GM12878 (cell line): ENCODE results near the gene WIPF2.

Experiments
- BHLHE40 ChIP-seq, 2 experiments: fragments of 450-650 bp in 1 of 2; IDR thresholded peaks; 2 replicates each; pipeline ENCODE4 v1.6.1; 2011 to 2017; ENCODE audit warnings: low read depth in 2 of 2, borderline replicate concordance in 1 of 2, improper control_type of control experiment in 1 of 2, low read length in 1 of 2, mild to moderate bottlenecking in 1 of 2
- BMI1 ChIP-seq: fragments of 450-650 bp; IDR thresholded peaks from 2 replicates; pipeline ENCODE4 v1.6.1; 2016; ENCODE audit warnings: mild to moderate bottlenecking, moderate library complexity, borderline replicate concordance
- CTCF ChIP-seq, 3 experiments: IDR thresholded peaks in 2 of 3; conservative IDR thresholded peaks in 1 of 3; 2 replicates each; pipeline ENCODE4 v1.5.1; 2011; ENCODE audit warnings: low read depth in 3 of 3, low read length in 3 of 3, mild to moderate bottlenecking in 3 of 3, control low read depth in 2 of 3, moderate library complexity in 2 of 3, inconsistent platforms in 1 of 3, mixed read lengths in 1 of 3; ENCODE audit not compliant: control insufficient read depth in 2 of 3, insufficient read depth in 1 of 3; ENCODE audit errors: extremely low read depth in 1 of 3
- EP300 ChIP-seq, 2 experiments: fragments of 150-350 bp in 1 of 2; IDR thresholded peaks; 2 replicates each; pipeline ENCODE4 v1.6.1; 2011 to 2012; ENCODE audit warnings: low read depth in 2 of 2, low read length in 2 of 2, borderline replicate concordance in 1 of 2, improper control_type of control experiment in 1 of 2, inconsistent platforms in 1 of 2; ENCODE audit not compliant: control insufficient read depth in 1 of 2
- MYC ChIP-seq: IDR thresholded peaks from 2 replicates; pipeline ENCODE4 v1.6.1; 2011; ENCODE audit warnings: mild to moderate bottlenecking, low read length, moderate library complexity, inconsistent platforms; ENCODE audit not compliant: insufficient read depth, insufficient replicate concordance, insufficient read length, severe bottlenecking
- POLR2A ChIP-seq: IDR thresholded peaks from 2 replicates; pipeline ENCODE4 v1.6.1; 2011; ENCODE audit warnings: low read depth, mild to moderate bottlenecking, low read length
- RELA ChIP-seq: fragments of 450-650 bp; IDR thresholded peaks from 2 replicates; pipeline ENCODE4 v1.8.0; 2014; ENCODE audit warnings: borderline replicate concordance; ENCODE audit not compliant: partially characterized antibody
- RFX5 ChIP-seq: IDR thresholded peaks from 2 replicates; pipeline ENCODE4 v1.6.1; 2011; ENCODE audit warnings: low read depth, low read length, improper control_type of control experiment
- SUPT20H ChIP-seq: IDR thresholded peaks from 2 replicates; pipeline ENCODE4 v1.6.1; 2011; ENCODE audit warnings: low read depth, mild to moderate bottlenecking, low read length, moderate library complexity, borderline replicate concordance; ENCODE audit not compliant: control insufficient read depth
- ZNF207 ChIP-seq: fragments of 450-650 bp; IDR thresholded peaks from 2 replicates; pipeline ENCODE4 v1.6.1; 2014; ENCODE audit warnings: antibody characterized with exemption, mild to moderate bottlenecking, borderline replicate concordance
- ZNF217 ChIP-seq: fragments of 450-650 bp; IDR thresholded peaks from 2 replicates; pipeline ENCODE4 v1.6.1; 2017; ENCODE audit warnings: antibody characterized with exemption, mild to moderate bottlenecking
- ZNF274 ChIP-seq: IDR thresholded peaks from one replicate; pipeline ENCODE4 v1.8.0; 2011; ENCODE audit not compliant: insufficient read length, insufficient read depth

GRCh38 chr17:40326832-40327199, 107.7 kb downstream of the WIPF2 start:
- TF ChIP-seq ZNF217, result no peak
- TF ChIP-seq POLR2A, result no peak
- no peak for TF ChIP-seq CTCF (IDR thresholded peaks at IDR 0.05 in 2 of 3, conservative IDR thresholded peaks at IDR 0.05 in 1 of 3; ENCODE audit: control insufficient read depth in 2 of 3, extremely low read depth in 1 of 3, insufficient read depth in 1 of 3, low read depth in 3 of 3, low read length in 3 of 3)
- TF ChIP-seq SUPT20H, result no peak
- no peak for TF ChIP-seq EP300 (IDR thresholded peaks at IDR 0.05; ENCODE audit: borderline replicate concordance in 1 of 2, control insufficient read depth in 1 of 2, low read depth in 2 of 2, low read length in 2 of 2)
- TF ChIP-seq MYC, result no peak
- no peak for TF ChIP-seq RELA
- no peak for TF ChIP-seq BHLHE40 (IDR thresholded peaks at IDR 0.05; ENCODE audit: borderline replicate concordance in 1 of 2, low read depth in 2 of 2, low read length in 1 of 2)
- no peak for TF ChIP-seq RFX5
- no peak for TF ChIP-seq ZNF207
- no peak for TF ChIP-seq BMI1
- no peak for TF ChIP-seq ZNF274
